BLaER1 (cell line): Measurements from ENCODE around the gene LCTL.
"Not testable (repeated sequence)": the region's sequence is repeated elsewhere in the genome, so short reads cannot be mapped to it uniquely, and the experiment has no call there.

Source experiments
- H3K27ac ChIP-seq: shearing (Covaris generic); formaldehyde crosslinking; 2 replicates; pipeline ENCODE4 v1.8.1; 2022
- H3K27me3 ChIP-seq: shearing (Covaris generic); formaldehyde crosslinking; 2 replicates; pipeline ENCODE4 v1.8.1; 2022
- H3K36me3 ChIP-seq: shearing (Covaris generic); formaldehyde crosslinking; 2 replicates; pipeline ENCODE4 v1.8.1; 2022
- H3K4me1 ChIP-seq: shearing (Covaris generic); formaldehyde crosslinking; 2 replicates; pipeline ENCODE4 v1.8.1; 2022
- H3K4me2 ChIP-seq: shearing (Covaris generic); formaldehyde crosslinking; 2 replicates; pipeline ENCODE4 v1.8.1; 2022
- H3K4me3 ChIP-seq: shearing (Covaris generic); formaldehyde crosslinking; 2 replicates; pipeline ENCODE4 v1.8.1; 2022
- H3K9ac ChIP-seq: shearing (Covaris generic); formaldehyde crosslinking; 2 replicates; pipeline ENCODE4 v1.8.1; 2022
- H3K9me3 ChIP-seq: shearing (Covaris generic); formaldehyde crosslinking; 2 replicates; pipeline ENCODE4 v1.8.1; 2022
- H4K20me1 ChIP-seq: shearing (Covaris generic); formaldehyde crosslinking; 2 replicates; pipeline ENCODE4 v1.8.1; 2022
- Cebpa-rat ChIP-seq: shearing (Covaris generic); IDR thresholded peaks from 2 replicates; pipeline ENCODE4 v1.8.1; 2022

The LCTL gene

DNA sequence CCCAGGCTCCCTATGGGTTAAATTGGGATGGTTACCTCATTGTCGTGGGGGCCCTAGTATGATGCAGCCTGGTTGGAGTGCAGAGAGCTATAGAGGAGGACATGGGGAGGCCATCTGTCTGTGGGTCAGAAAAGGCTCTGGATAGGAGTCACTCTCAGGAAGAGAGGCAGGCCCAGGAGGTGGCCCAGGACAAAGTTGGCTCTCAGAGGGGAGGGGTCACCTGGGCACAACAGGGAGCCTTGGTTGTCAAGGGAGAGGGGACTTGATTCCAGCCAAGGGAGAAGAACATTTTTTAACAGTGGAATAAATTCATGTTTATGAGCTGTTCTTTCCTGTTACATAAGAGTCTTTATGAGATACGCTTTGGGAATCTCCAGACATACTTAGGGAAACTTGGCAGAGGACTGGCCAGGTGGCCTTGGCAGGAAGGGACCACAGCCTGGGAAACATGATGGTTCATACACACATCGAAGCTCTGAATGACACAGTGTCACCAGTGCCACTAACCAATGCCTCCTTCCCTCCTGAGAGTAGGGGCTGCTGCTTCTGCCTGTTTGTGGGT lies 27.5 kb upstream of the LCTL start:
- TF ChIP-seq Cebpa-rat, result no peak
- Histone ChIP-seq H3K4me3 (no peak overlapping the region), H3K27me3 (no peaks in the 10 kb centered on the region), H3K27ac (no peak overlapping the region), H3K9ac (no peak overlapping the region), H3K36me3 (no peaks in the 10 kb centered on the region), H3K9me3 (no peaks in the 10 kb centered on the region), H3K4me1 (0 out of 2 replicates have a peak, but pooled peaks cover under 1% of the 10 kb centered on the region), H4K20me1 (no peaks in the 10 kb centered on the region), H3K4me2 (no peak overlapping the region)

DNA sequence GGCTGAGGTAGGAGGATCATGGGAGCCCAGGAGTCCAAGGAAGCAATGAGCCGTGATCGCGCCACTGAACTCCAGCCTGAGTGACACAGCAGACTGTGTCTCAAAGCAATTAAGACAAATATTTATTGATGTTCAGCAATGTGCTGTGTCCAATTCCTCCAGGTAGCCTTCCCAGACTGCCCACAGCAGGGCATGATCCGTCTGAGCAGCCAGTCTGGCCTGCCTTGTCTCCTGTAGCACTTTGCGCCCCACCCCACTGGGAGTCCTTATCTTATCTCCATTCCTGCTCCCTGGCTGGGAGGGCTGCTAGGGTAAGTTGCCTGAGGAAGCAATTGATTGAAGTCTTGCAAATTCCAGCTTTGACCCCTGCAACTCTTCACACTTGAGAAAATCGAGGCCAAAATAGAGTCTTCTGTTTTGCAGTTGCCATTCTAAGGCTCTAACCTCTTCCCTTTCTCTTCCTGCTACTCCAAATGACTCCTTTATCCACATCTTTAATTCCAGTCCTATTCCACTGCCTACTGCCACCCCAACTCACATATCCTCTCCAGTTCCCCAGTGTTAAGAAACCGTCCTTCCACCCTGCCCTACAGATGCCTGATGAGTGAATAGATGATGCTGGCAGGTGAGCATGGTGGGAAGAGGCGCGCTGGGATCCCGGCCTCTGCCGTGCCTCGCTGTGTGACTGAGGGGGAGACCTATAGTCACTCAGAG lies 26.9 kb upstream of the LCTL start:
- no peak overlapping the region for H3K4me2 ChIP-seq
- H4K20me1 ChIP-seq, result no peaks in the 10 kb centered on the region
- TF ChIP-seq Cebpa-rat, result no peak

DNA sequence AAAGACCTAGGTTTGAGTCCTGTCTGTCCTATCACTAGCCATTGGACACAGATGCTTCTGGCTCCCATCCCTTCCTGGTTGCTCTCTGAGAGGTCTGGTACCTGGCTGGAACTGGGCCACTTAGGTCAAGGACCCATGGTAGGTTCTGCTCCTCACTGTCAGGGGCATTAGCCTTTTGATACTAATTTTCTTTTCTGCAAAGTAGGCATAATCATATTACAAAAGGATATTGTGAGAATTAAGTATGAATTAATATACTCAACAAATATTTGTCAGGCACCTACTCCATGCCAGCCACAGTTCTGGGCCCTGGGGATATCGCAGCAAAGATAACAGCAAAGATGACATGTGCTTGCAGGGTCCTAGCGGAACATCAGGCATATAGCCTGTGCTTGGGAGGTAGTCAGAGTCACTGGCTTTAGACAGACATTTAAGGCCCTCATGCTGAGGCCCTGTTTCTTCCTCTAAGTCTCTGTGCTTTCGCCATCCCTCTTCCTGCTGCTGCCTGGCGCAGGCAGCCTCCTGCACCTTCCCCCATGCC lies 25.6 kb upstream of the LCTL start:
- H3K27me3 ChIP-seq, result no peaks in the 10 kb centered on the region
- no peak overlapping the region for H3K27ac ChIP-seq
- TF ChIP-seq Cebpa-rat, result no peak
- H3K9ac ChIP-seq, result no peak overlapping the region
- H3K9me3 ChIP-seq, result no peaks in the 10 kb centered on the region
- H3K4me3 ChIP-seq, result no peak overlapping the region
- no peak overlapping the region for H3K4me2 ChIP-seq
- H3K36me3 ChIP-seq, result no peaks in the 10 kb centered on the region
- no peaks in the 10 kb centered on the region for H3K4me1 ChIP-seq
- H4K20me1 ChIP-seq, result no peaks in the 10 kb centered on the region

More for the DNA sequence above, 26.9 kb upstream of the LCTL start:
- Histone ChIP-seq H3K27me3 (no peaks in the 10 kb centered on the region), H3K4me1 (no peaks in the 10 kb centered on the region), H3K27ac (no peak overlapping the region), H3K36me3 (no peaks in the 10 kb centered on the region), H3K9ac (no peak overlapping the region), H3K4me3 (no peak overlapping the region), H3K9me3 (no peaks in the 10 kb centered on the region)

DNA sequence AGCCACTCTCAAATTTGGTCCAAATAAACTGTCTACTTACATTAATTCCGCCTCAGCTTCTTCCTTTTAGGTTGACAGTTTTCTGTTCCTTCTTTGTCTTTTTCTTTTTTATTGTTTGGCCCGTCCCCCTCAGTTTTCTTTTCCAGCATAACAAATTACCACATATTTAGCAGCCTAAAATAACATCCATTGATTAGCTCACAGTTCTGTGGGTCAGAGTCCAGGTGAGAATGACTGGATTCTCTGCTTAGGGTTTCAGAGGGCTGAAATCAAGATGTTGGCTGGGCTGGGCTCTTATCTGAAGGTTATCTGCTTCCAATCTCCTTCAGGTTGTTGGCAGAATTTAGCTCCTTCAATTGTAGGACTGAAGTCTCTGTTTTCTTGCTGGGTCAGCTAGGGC lies 24.6 kb upstream of the LCTL start:
- Histone ChIP-seq H3K27me3 (no peaks in the 10 kb centered on the region), H3K9me3 (no peaks in the 10 kb centered on the region), H4K20me1 (no peaks in the 10 kb centered on the region), H3K4me2 (no peak overlapping the region), H3K27ac (no peak overlapping the region), H3K36me3 (no peaks in the 10 kb centered on the region), H3K4me1 (no peaks in the 10 kb centered on the region), H3K9ac (no peak overlapping the region), H3K4me3 (no peak overlapping the region)
- TF ChIP-seq Cebpa-rat, result no peak

DNA sequence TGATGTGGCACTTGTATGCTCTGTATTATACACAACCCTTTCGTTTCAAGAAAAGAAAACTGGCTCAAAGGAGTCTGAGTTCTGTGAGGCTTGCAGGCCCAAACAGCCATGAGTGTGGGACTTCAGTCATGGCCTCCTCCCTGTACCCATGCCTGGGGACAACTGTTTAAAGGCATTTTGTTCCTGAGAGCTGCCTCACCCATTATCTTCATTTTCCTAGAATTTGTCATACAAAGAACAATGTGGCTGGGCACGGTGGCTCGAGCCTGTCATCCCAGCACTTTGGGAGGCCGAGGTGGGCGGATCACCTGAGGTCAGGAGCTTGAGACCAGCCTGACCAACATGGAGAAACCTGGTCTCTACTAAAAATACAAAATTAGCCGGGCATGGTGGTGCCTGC lies 23.6 kb upstream of the LCTL start:
- not testable (repeated sequence) for H4K20me1 ChIP-seq, H3K4me2 ChIP-seq, H3K27me3 ChIP-seq, H3K9me3 ChIP-seq, H3K36me3 ChIP-seq, H3K4me1 ChIP-seq, H3K4me3 ChIP-seq, H3K9ac ChIP-seq, H3K27ac ChIP-seq

DNA sequence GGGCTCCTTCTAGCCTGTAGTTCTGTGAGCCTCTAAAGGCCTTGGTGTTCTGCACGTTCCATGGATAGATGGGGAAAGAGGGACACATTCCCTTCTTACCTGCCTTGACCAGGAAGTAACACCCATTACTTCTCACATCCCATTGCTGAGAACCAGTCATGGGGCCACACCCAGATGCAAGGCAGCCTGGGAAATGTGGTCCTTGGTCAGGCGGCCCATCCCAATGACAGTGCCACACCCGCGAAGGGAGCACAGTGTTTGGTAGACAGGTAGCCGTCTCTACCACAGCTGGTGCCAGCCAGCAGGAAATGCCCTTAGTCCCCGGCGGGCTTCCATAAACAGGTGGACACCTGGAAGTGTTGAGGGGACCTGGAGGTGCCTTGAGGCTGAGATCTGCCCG lies 23.2 kb upstream of the LCTL start:
- Histone ChIP-seq H4K20me1 (no peaks in the 10 kb centered on the region), H3K9me3 (no peaks in the 10 kb centered on the region), H3K36me3 (no peaks in the 10 kb centered on the region), H3K27me3 (no peaks in the 10 kb centered on the region), H3K4me3 (no peak overlapping the region), H3K4me1 (no peaks in the 10 kb centered on the region), H3K4me2 (no peak overlapping the region), H3K27ac (no peak overlapping the region), H3K9ac (no peak overlapping the region)
- TF ChIP-seq Cebpa-rat, result no peak

DNA sequence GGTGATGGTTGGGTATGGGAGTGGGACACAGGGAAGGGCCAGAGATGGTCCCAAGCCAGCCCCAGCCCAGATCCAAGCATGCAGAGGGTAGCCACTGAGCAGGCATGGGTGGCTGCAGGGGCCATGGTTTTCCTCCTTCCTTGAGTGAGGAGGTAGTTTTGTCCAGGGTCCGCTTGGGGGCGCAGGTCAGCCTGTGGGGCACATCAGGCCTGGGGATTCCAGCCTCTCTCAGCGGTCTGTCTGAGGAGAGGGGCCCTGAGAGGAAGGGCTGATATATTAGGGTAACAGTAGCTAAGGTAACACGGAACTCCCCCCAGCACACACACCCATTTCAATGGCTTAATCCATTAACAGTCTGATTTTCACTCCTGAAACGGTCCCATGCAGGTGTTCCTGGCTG lies 22.7 kb upstream of the LCTL start:
- Histone ChIP-seq H3K9me3 (no peaks in the 10 kb centered on the region), H3K4me3 (no peak overlapping the region), H4K20me1 (no peaks in the 10 kb centered on the region), H3K9ac (no peak overlapping the region), H3K27ac (no peak overlapping the region), H3K4me2 (no peak overlapping the region), H3K27me3 (no peaks in the 10 kb centered on the region), H3K4me1 (no peaks in the 10 kb centered on the region), H3K36me3 (no peaks in the 10 kb centered on the region)
- no peak for TF ChIP-seq Cebpa-rat

DNA sequence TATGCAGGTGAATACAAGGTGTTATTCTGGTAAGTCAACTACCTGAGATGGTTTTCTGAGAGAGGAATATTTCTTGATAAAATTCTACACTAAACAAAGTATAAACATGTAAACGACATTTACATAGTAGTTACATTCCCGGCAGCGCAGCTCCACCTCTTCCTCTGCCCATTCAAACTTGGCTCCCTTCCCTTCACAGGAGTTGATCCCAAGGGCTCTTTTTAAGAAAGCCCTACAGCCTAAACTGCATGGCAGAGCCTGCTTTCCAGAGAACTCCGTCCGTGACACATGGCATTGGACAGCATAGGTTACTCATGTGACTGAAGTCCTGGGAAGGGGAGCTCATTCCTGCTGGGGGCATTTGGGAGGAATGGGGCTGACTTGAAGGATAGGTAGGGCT lies 22.0 kb upstream of the LCTL start:
- H3K36me3 ChIP-seq, result no peaks in the 10 kb centered on the region
- H3K27me3 ChIP-seq, result no peaks in the 10 kb centered on the region
- no peak overlapping the region for H3K4me2 ChIP-seq

DNA sequence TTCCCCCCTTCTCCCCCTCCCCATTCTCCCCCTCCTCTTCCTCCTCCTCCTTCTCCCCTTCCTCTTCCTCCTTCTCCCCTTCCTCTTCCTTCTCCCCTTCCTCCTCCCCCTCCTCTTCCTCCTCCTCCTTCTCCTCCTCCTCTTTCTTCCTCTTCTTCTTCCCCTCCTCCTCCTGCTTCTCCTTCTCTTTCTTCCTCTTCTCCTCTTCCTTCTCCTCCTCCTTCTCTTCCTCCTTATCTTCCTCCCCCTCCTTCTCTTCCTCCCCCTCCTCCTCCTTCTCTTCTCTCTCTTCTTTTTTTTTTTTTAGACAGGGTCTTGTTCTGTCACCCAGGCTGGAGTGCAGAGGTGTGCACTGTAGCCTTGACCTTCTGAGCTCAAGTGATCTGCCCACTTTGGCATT lies 21.2 kb upstream of the LCTL start:
- Histone ChIP-seq H3K9me3 (no peaks in the 10 kb centered on the region), H3K4me2 (no peak overlapping the region), H3K9ac (no peak overlapping the region), H4K20me1 (no peaks in the 10 kb centered on the region), H3K4me3 (no peak overlapping the region), H3K27me3 (no peaks in the 10 kb centered on the region), H3K36me3 (no peaks in the 10 kb centered on the region), H3K4me1 (no peaks in the 10 kb centered on the region), H3K27ac (no peak overlapping the region)
- TF ChIP-seq Cebpa-rat, result no peak

More for the DNA sequence above, 22.0 kb upstream of the LCTL start:
- H3K4me3 ChIP-seq, result no peak overlapping the region
- H4K20me1 ChIP-seq, result no peaks in the 10 kb centered on the region
- TF ChIP-seq Cebpa-rat, result no peak
- no peaks in the 10 kb centered on the region for H3K4me1 ChIP-seq
- no peak overlapping the region for H3K27ac ChIP-seq
- H3K9me3 ChIP-seq, result no peaks in the 10 kb centered on the region
- H3K9ac ChIP-seq, result no peak overlapping the region

DNA sequence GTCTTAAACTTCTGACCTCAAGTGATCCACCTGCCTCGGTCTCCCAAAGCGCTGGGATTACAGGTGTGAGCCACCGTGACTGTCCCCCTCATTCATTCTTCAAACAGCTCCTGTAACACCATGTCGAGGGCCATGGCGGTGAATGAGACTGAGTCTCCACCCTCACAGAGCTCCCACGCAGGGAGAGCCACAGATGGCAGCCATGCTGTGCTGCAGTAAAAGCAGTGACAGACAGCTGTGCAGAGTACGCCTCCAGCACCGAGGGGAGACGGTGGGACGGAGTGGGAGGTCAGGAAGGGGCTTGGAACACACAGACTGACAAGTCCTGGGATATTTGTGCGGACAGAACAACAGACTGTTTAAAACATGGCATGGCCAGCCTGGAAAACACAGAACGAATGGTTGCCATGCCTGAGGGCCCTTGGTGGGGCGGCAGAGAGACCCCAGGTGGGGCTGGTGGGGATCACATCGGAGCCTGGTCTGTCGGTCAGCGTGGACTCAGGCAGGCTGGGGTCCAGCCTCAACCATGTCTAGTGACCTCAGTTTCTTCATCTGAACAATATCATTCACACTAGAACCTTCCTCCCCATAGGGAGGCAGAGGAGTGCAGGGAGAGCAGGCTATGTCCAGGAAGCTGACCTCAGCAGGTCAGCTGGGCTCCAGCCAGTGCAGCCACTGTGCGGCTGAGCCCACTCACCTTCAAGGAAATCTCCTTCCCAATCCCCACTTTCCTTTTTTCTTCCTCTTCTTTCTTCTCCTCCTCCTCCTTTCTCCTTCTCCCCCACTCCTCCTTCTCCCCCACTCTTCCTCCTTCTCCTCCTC lies 20.6 kb upstream of the LCTL start:
- H3K27ac ChIP-seq, result no peak overlapping the region
- TF ChIP-seq Cebpa-rat, result no peak
- no peak overlapping the region for H3K4me2 ChIP-seq
- no peaks in the 10 kb centered on the region for H4K20me1 ChIP-seq
- no peaks in the 10 kb centered on the region for H3K36me3 ChIP-seq
- H3K9me3 ChIP-seq, result no peaks in the 10 kb centered on the region
- no peak overlapping the region for H3K9ac ChIP-seq
- H3K4me1 ChIP-seq, result no peaks in the 10 kb centered on the region
- no peaks in the 10 kb centered on the region for H3K27me3 ChIP-seq
- H3K4me3 ChIP-seq, result no peak overlapping the region
